ENCODE data around the gene SH3RF3.

The SH3RF3 gene

GRCh38 chr2:109385506-109385905, 256.5 kb downstream of the SH3RF3 start:
- H3K4me3 ChIP-seq (ENCODE audit: low read depth, low read length), result no peak overlapping the region
- TF ChIP-seq MAX (IDR thresholded peaks at IDR 0.05; ENCODE audit: low read depth, low read length) (no peak), CTCF (IDR thresholded peaks at IDR 0.05; ENCODE audit: low read depth, low read length) (no peak), POLR2A (IDR thresholded peaks at IDR 0.05; ENCODE audit: extremely low read depth, insufficient read length) (no peak), MYC (IDR thresholded peaks at IDR 0.05; ENCODE audit: low read depth, low read length) (no peak)

GRCh38 chr2:109386004-109386695, 257.1 kb downstream of the SH3RF3 start:
- no peak overlapping the region for H3K4me3 ChIP-seq (ENCODE audit: low read depth, low read length)
- DNase-seq (ENCODE audit: low read depth), result no peak
- TF ChIP-seq MYC (IDR thresholded peaks at IDR 0.05; ENCODE audit: low read depth, low read length) (no peak), POLR2A (IDR thresholded peaks at IDR 0.05; ENCODE audit: extremely low read depth, insufficient read length) (no peak), CTCF (IDR thresholded peaks at IDR 0.05; ENCODE audit: low read depth, low read length) (no peak), MAX (IDR thresholded peaks at IDR 0.05; ENCODE audit: low read depth, low read length) (no peak)

More at GRCh38 chr2:109385506-109385905, 256.5 kb downstream of the SH3RF3 start:
- DNase-seq (ENCODE audit: low read depth), result no peak

GRCh38 chr2:109387221-109387735, 258.3 kb downstream of the SH3RF3 start:
- DNase-seq (ENCODE audit: low read depth), result no peak
- no peak overlapping the region for H3K4me3 ChIP-seq (ENCODE audit: low read depth, low read length)
- TF ChIP-seq MAX (IDR thresholded peaks at IDR 0.05; ENCODE audit: low read depth, low read length) (no peak), CTCF (IDR thresholded peaks at IDR 0.05; ENCODE audit: low read depth, low read length) (no peak), POLR2A (IDR thresholded peaks at IDR 0.05; ENCODE audit: extremely low read depth, insufficient read length) (no peak), MYC (IDR thresholded peaks at IDR 0.05; ENCODE audit: low read depth, low read length) (no peak)

- H3K4me3 ChIP-seq (ENCODE audit: low read depth, low read length), result no peak overlapping the region
- DNase-seq (ENCODE audit: low read depth), result no peak
- no peak for TF ChIP-seq MYC (IDR thresholded peaks at IDR 0.05; ENCODE audit: low read depth, low read length)
- no peak for TF ChIP-seq MAX (IDR thresholded peaks at IDR 0.05; ENCODE audit: low read depth, low read length)
- no peak for TF ChIP-seq POLR2A (IDR thresholded peaks at IDR 0.05; ENCODE audit: extremely low read depth, insufficient read length)
- TF ChIP-seq CTCF (IDR thresholded peaks at IDR 0.05; ENCODE audit: low read depth, low read length), result no peak
Measured at GRCh38 chr2:109387778-109388469, 258.9 kb downstream of the SH3RF3 start.

GRCh38 chr2:109391243-109391642, 262.2 kb downstream of the SH3RF3 start:
- TF ChIP-seq MAX (IDR thresholded peaks at IDR 0.05; ENCODE audit: low read depth, low read length) (no peak), CTCF (IDR thresholded peaks at IDR 0.05; ENCODE audit: low read depth, low read length) (no peak), POLR2A (IDR thresholded peaks at IDR 0.05; ENCODE audit: extremely low read depth, insufficient read length) (no peak), MYC (IDR thresholded peaks at IDR 0.05; ENCODE audit: low read depth, low read length) (no peak)
- no peak for DNase-seq (ENCODE audit: low read depth)
- H3K4me3 ChIP-seq (ENCODE audit: low read depth, low read length), result no peak overlapping the region

Data from NB4 (cell line).